HUES48 (cell line): ENCODE data around the gene ENPP6.

Experiments
- H3K27ac ChIP-seq: one replicate; pipeline ENCODE4 v1.7.0; 2013; ENCODE audit warnings: low read depth, low read length, inconsistent platforms
- H3K27me3 ChIP-seq: 2 replicates; pipeline ENCODE4 v1.6.1; 2013; ENCODE audit warnings: mild to moderate bottlenecking, low read length; ENCODE audit not compliant: control insufficient read depth, insufficient read depth
- H3K36me3 ChIP-seq: 2 replicates; pipeline ENCODE4 v1.6.1; 2013; ENCODE audit warnings: low read length; ENCODE audit not compliant: control insufficient read depth, insufficient read depth
- H3K4me1 ChIP-seq: 2 replicates; pipeline ENCODE4 v1.6.1; 2013; ENCODE audit warnings: mild to moderate bottlenecking, low read length; ENCODE audit not compliant: control insufficient read depth, insufficient read depth
- H3K4me3 ChIP-seq: 2 replicates; pipeline ENCODE4 v1.5.1; 2013; ENCODE audit warnings: mild to moderate bottlenecking, low read depth, low read length
- H3K9ac ChIP-seq: 2 replicates; pipeline ENCODE4 v1.6.1; 2013; ENCODE audit warnings: mild to moderate bottlenecking, low read depth, low read length, moderate library complexity
- H3K9me3 ChIP-seq: 2 replicates; pipeline ENCODE4 v1.6.1; 2013; ENCODE audit warnings: low read length; ENCODE audit not compliant: control insufficient read depth, insufficient read depth

ENPP6 gene

DNA sequence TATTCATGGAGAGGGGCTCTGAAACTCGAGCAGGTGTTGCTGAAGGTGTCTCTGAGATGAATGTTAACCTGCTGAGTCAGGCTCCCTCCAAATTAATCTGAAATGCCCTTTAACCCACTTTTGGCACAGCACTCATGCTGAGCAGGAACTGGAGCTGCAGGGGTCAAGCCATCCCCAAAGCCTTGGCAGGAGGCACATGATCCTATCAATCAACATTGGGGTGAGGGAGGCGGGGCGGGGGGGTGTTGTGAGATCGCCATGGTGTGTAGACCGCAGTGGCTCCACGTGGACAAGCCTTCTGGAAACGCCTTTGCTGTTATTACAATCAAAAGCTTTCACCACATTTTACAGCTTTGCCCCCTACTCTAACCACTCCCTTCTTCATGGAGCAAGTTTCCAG lies 16.5 kb downstream of the ENPP6 start:
- Histone ChIP-seq H3K9ac (no peak overlapping the region), H3K4me1 (no peaks in the 10 kb centered on the region), H3K9me3 (no peaks in the 10 kb centered on the region), H3K36me3 (no peaks in the 10 kb centered on the region), H3K4me3 (no peak overlapping the region), H3K27me3 (no peaks in the 10 kb centered on the region), H3K27ac (no peak overlapping the region)

DNA sequence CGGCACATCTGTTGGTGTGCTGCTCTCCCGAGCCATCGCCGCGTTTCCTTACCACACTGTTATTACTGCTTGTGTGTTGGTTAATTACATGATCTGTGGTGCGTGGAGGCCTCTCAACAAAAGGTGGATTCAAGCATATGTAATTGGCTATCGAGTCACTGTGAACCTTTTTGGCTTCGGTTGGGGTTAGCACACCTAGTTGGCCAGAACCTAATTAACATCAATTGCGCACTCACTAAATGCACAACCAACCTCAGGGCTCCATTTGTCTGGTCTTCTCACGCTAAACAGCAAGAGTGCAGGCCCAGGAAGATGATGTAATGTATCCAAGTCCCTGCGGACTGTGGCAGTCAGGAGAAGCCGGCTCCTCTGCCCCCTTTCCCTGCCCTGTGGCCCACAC lies 17.4 kb downstream of the ENPP6 start:
- no peaks in the 10 kb centered on the region for H3K36me3 ChIP-seq
- no peaks in the 10 kb centered on the region for H3K9me3 ChIP-seq
- H3K27ac ChIP-seq: no peak overlapping the region
- H3K4me3 ChIP-seq: no peak overlapping the region
- H3K27me3 ChIP-seq: no peaks in the 10 kb centered on the region
- no peak overlapping the region for H3K9ac ChIP-seq
- H3K4me1 ChIP-seq: no peaks in the 10 kb centered on the region

DNA sequence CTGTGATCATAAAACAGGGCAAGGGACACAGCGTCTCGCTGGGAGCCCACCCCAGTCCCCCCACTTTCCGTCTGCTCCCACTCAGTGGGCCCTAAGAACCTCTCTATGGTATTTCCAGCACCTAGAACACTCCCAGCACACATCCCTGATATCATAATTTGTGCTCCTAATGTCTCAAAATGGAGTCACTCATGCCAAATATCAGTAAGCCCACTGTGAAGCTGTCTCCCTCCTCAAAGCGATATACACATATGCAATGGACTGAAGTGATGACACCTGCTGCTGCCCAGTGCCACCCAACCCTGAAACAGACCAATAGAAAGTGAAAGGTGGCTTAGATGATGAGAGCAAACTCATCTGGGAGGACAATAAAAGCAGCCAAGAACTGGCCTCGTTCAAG lies 17.9 kb downstream of the ENPP6 start:
- no peaks in the 10 kb centered on the region for H3K36me3 ChIP-seq
- H3K4me1 ChIP-seq: no peaks in the 10 kb centered on the region
- H3K27ac ChIP-seq: no peak overlapping the region
- H3K9ac ChIP-seq: no peak overlapping the region
- no peak overlapping the region for H3K4me3 ChIP-seq
- H3K9me3 ChIP-seq: no peaks in the 10 kb centered on the region
- H3K27me3 ChIP-seq: no peaks in the 10 kb centered on the region

DNA sequence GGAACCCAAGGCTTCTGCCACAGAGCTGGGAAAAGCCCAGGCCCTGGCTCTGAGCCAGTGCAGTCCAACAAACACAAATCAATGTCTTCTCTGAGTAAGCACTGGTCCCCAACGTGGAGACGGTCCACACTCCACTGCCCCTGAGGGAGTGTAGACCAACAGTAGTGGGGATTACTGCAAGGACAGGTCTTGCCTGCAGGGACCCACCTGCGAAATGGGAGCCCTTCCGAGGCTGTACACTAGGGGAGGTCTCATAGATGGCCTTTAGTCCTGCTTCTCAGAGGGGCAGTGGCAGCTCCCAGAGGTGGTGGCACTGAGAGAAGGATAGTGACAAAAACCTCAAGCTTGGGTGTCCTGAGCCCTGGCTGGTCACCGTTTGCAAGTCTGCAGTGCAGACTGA lies 19.5 kb downstream of the ENPP6 start:
- H3K9me3 ChIP-seq: peaks cover 1% of the 10 kb centered on the region; the same call in 1 of the 2 replicates
- H3K9ac ChIP-seq: no peak overlapping the region
- no peak overlapping the region for H3K4me3 ChIP-seq
- H3K27ac ChIP-seq: no peak overlapping the region
- no peaks in the 10 kb centered on the region for H3K36me3 ChIP-seq
- peaks cover 3% of the 10 kb centered on the region; the same call in 1 of the 2 replicates for H3K4me1 ChIP-seq
- H3K27me3 ChIP-seq: no peaks in the 10 kb centered on the region

DNA sequence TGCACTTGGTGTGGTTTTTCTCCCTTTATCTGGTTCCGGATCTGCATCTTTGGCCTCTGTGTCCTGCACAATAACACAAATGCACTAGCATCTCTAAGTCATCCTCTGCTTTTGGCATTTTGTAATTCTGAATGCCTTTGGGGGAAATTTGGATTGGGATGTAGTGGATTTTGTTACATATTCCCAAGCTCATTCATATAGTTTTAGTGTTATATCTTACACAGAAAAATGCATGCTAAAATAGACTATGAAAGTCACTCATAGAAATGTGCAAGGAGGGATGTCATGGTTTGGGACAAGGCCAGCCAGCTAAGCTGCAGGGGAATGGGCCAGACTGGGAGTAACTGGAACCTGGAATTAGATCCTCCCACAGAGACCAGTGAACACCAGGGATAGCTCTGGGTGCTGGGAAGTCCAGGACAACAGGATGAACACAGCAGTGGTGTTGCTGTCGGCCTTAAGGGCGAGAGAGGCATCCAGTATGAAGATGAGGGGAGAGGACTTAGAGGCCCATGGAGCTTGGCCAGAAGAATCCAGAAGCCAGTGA lies 20.1 kb downstream of the ENPP6 start:
- H3K9me3 ChIP-seq: peaks cover 7% of the 10 kb centered on the region; the same call in 1 of the 2 replicates
- H3K27me3 ChIP-seq: no peaks in the 10 kb centered on the region
- H3K4me3 ChIP-seq: no peak overlapping the region
- H3K36me3 ChIP-seq: no peaks in the 10 kb centered on the region
- no peak overlapping the region for H3K27ac ChIP-seq
- peaks cover 3% of the 10 kb centered on the region; the same call in 1 of the 2 replicates for H3K4me1 ChIP-seq
- no peak overlapping the region for H3K9ac ChIP-seq

GRCh38 chr4:184196730-184197385 lies 20.8 kb downstream of the ENPP6 start:
- Histone ChIP-seq H3K27ac (no peak overlapping the region), H3K4me1 (peaks cover 3% of the 10 kb centered on the region; the same call in 1 of the 2 replicates), H3K9ac (no peak overlapping the region), H3K4me3 (no peak overlapping the region), H3K27me3 (no peaks in the 10 kb centered on the region), H3K9me3 (peaks cover 12% of the 10 kb centered on the region; the same call in 1 of the 2 replicates), H3K36me3 (no peaks in the 10 kb centered on the region)

DNA sequence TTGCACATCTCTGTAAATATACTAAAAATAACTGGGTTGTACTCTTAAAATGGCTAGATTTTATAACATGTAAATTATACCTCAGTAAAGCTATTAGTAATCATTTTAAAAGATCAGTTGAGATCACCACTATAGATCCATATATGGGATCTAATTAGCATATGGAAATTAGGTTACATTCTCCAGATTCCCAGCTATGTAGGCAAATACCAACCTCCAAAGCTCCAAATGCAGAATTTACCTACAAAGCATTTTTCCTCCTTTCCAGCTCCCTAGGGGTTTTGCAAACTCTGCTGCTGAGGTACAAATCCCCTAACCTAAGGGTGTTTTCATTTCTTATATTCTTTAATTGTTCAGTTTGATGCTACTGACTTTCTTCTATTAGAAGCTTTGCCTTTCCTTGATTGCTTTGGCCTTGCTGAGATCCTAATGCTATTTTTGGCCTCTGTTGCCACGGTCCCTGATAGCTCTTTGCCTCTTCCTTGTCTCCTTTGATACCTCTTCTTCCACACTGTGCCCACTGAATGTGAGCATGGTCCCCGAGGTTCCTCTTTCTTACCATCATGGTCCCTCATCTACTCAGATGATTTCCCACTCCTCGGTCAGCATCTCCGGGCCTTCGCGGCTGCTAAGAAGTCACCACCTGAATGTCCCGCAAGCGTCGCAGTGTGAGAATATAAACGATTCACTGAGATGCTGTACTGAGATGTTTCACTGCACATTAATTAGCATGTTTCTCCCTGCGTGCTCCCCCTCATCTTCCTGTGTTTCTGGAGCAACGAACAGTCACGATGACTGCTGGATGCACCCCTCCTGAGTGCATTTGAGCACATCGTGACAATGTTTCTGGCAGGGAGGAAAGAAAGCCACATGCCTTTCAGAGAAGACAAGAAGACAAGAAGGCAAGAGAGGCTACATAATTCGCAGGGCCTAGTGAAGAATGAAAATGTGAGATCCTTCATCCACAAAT lies 23.8 kb downstream of the ENPP6 start:
- H3K27me3 ChIP-seq: no peaks in the 10 kb centered on the region
- no peaks in the 10 kb centered on the region for H3K36me3 ChIP-seq
- H3K27ac ChIP-seq: no peak overlapping the region
- H3K4me1 ChIP-seq: peaks cover 3% of the 10 kb centered on the region; the same call in 1 of the 2 replicates
- no peak overlapping the region for H3K9ac ChIP-seq
- H3K4me3 ChIP-seq: no peak overlapping the region
- peaks cover 12% of the 10 kb centered on the region; the same call in 1 of the 2 replicates for H3K9me3 ChIP-seq

GRCh38 chr4:184192933-184193332 lies 24.7 kb downstream of the ENPP6 start:
- Histone ChIP-seq H3K9me3 (peaks cover 12% of the 10 kb centered on the region; the same call in 1 of the 2 replicates), H3K27ac (no peak overlapping the region), H3K4me3 (no peak overlapping the region), H3K36me3 (no peaks in the 10 kb centered on the region), H3K27me3 (no peaks in the 10 kb centered on the region), H3K9ac (no peak overlapping the region), H3K4me1 (peaks cover 3% of the 10 kb centered on the region; the same call in 1 of the 2 replicates)

GRCh38 chr4:184191267-184191666 lies 26.4 kb downstream of the ENPP6 start:
- Histone ChIP-seq H3K36me3 (no peaks in the 10 kb centered on the region), H3K9me3 (peaks cover 12% of the 10 kb centered on the region; the same call in 1 of the 2 replicates), H3K27me3 (no peaks in the 10 kb centered on the region), H3K9ac (no peak overlapping the region), H3K4me1 (peaks cover 3% of the 10 kb centered on the region; the same call in 1 of the 2 replicates), H3K4me3 (no peak overlapping the region), H3K27ac (no peak overlapping the region)

GRCh38 chr4:184190711-184191110 lies 27.0 kb downstream of the ENPP6 start:
- Histone ChIP-seq H3K27ac (no peak overlapping the region), H3K9ac (no peak overlapping the region), H3K9me3 (peaks cover 12% of the 10 kb centered on the region; the same call in 1 of the 2 replicates), H3K27me3 (no peaks in the 10 kb centered on the region), H3K4me3 (no peak overlapping the region), H3K36me3 (no peaks in the 10 kb centered on the region), H3K4me1 (peaks cover 3% of the 10 kb centered on the region; the same call in 1 of the 2 replicates)
